HEK293 (cell line): ENCODE data around the gene LYPD3.

Source experiments
- YY1 ChIP-seq: fragments of 450-650 bp; formaldehyde crosslinking; IDR thresholded peaks from 2 replicates; pipeline ENCODE4 v1.5.1; 2018; ENCODE audit warnings: missing biosample characterization, missing genetic modification characterization
- ZFP41 ChIP-seq: fragments of 450-650 bp; formaldehyde crosslinking; IDR thresholded peaks from 2 replicates; pipeline ENCODE4 v1.5.1; 2016; ENCODE audit warnings: missing biosample characterization, missing genetic modification characterization, borderline replicate concordance
- ZNF311 ChIP-seq: fragments of 450-650 bp; formaldehyde crosslinking; IDR thresholded peaks from 2 replicates; pipeline ENCODE4 v1.5.1; 2017; ENCODE audit warnings: missing biosample characterization, missing genetic modification characterization, borderline replicate concordance

DNA sequence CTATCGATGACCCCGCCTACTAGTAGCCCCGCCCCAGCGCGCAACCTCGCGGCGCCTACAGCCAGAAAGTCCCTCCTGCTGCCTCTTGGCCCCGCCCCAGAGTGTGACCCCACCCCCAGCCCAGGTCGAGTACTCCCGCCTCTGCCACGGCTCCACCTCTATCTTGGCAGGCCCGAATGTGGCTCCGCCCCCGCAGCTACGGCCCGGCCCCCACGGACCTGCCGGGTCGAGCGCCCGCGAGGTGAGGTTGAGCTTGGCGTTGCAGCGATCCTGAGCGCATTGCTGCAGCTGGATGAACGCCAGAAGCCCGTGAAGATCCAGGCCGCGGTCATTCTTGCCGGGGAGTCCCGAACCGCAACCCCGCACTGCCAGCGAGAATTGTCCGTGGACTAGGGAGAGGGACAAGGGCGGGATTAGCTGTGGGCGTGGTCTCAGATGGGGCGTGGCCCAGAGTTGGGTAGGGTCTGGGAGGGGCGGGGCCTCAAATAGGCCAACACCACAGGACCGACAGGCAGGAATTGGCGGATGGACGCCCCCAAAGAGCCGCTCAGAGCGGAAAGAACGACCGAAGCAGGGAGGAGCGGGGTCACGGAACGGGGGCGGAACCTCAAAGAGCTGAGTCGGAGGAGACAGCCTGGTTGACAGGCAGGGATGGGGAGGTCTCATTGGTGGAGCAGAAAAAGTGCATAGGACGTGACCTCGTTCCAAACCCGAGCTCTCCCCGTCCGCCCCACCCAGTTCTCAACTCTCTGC lies 1.9 kb downstream of the LYPD3 start:
- TF ChIP-seq ZNF311 (tag by site-specific recombination) (no peak), ZFP41 (no peak), YY1 (tag by site-specific recombination) (no peak)
